Keratinocyte (primary cell): ENCODE data around the gene TRPT1. TPM values are rescaled to one million over a fixed set of nuclear protein-coding genes. Genes with fewer than 3 reads are reported as not detected.

Experiments used
- DNase-seq: peaks from one replicate; pipeline ENCODE4 v3.0.0-alpha.2; 2011; ENCODE audit warnings: low read depth, missing footprints, low spot score
- FAIRE-seq: peaks from 2 replicates; lab custom pipeline; 2011; peaks lifted over from hg19 to GRCh38; lab: Jason Lieb, UNC
- H2AFZ ChIP-seq: 2 replicates; pipeline ENCODE4 v1.6.0; 2012; ENCODE audit warnings: low read length, control low read depth, inconsistent platforms; ENCODE audit not compliant: control insufficient read depth
- H3K27ac ChIP-seq: 2 replicates; pipeline ENCODE4 v1.5.1; 2011; ENCODE audit warnings: low read length; ENCODE audit not compliant: control insufficient read depth, insufficient read depth
- H3K27me3 ChIP-seq: 3 replicates; pipeline ENCODE4 v1.6.0; 2011; ENCODE audit warnings: low read length; ENCODE audit not compliant: control insufficient read depth, insufficient read depth; ENCODE audit errors: extremely low read depth
- H3K36me3 ChIP-seq, 2 experiments: 2 replicates in 1 of 2; 3 replicates in 1 of 2; pipeline ENCODE4 v1.5.1; 2011; ENCODE audit warnings: low read length in 2 of 2, mild to moderate bottlenecking in 1 of 2; ENCODE audit not compliant: control insufficient read depth in 2 of 2, insufficient read depth in 2 of 2; ENCODE audit errors: extremely low read depth in 1 of 2
- H3K4me1 ChIP-seq: 3 replicates; pipeline ENCODE4 v1.5.1; 2011; ENCODE audit warnings: low read length; ENCODE audit not compliant: control insufficient read depth, insufficient read depth; ENCODE audit errors: extremely low read depth
- H3K4me2 ChIP-seq: 3 replicates; pipeline ENCODE4 v1.6.0; 2011; ENCODE audit warnings: low read depth, low read length; ENCODE audit not compliant: control insufficient read depth, insufficient read depth; ENCODE audit errors: extremely low read depth
- H3K4me3 ChIP-seq, 3 experiments: fragments of 200-600 bp in 1 of 3; sonication (generic) in 1 of 3; 2 replicates in 2 of 3; 3 replicates in 1 of 3; pipeline ENCODE4 v1.5.1; 2011 to 2016; ENCODE audit warnings: low read length in 3 of 3, mild to moderate bottlenecking in 3 of 3, control low read depth in 2 of 3, inconsistent platforms in 1 of 3, low read depth in 1 of 3, mixed read lengths in 1 of 3, mixed run types in 1 of 3, moderate library complexity in 1 of 3; ENCODE audit not compliant: control insufficient read depth in 2 of 3, insufficient read depth in 2 of 3; ENCODE audit errors: extremely low read depth in 1 of 3
- H3K79me2 ChIP-seq: 2 replicates; pipeline ENCODE4 v1.6.0; 2012; ENCODE audit warnings: low read length; ENCODE audit not compliant: control insufficient read depth, insufficient read depth
- H3K9ac ChIP-seq: 3 replicates; pipeline ENCODE4 v1.6.0; 2011; ENCODE audit warnings: low read length; ENCODE audit not compliant: control insufficient read depth, insufficient read depth; ENCODE audit errors: extremely low read depth
- H3K9me1 ChIP-seq: 3 replicates; pipeline ENCODE4 v1.6.0; 2011; ENCODE audit warnings: low read length; ENCODE audit not compliant: control insufficient read depth, insufficient read depth; ENCODE audit errors: extremely low read depth
- H3K9me3 ChIP-seq: 2 replicates; pipeline ENCODE4 v1.5.1; 2012; ENCODE audit warnings: low read depth, low read length; ENCODE audit not compliant: control insufficient read depth
- H4K20me1 ChIP-seq: 3 replicates; pipeline ENCODE4 v1.6.0; 2011; ENCODE audit warnings: low read length; ENCODE audit not compliant: control insufficient read depth, insufficient read depth; ENCODE audit errors: extremely low read depth
- CTCF ChIP-seq, 3 experiments: IDR thresholded peaks in 1 of 3; conservative IDR thresholded peaks in 1 of 3; optimal IDR thresholded peaks in 1 of 3; 2 replicates in 2 of 3; 3 replicates in 1 of 3; pipeline versions ENCODE3 to v1.5.1; 2011; ENCODE audit warnings: low read length in 3 of 3, mild to moderate bottlenecking in 3 of 3, moderate library complexity in 2 of 3, control low read depth in 1 of 3, inconsistent platforms in 1 of 3; ENCODE audit not compliant: insufficient read depth in 2 of 3; ENCODE audit errors: extremely low read depth in 1 of 3
- EZH2 ChIP-seq: IDR thresholded peaks from one replicate; pipeline ENCODE4 v1.6.1; 2012; ENCODE audit warnings: inconsistent platforms, mild to moderate bottlenecking, low read length, moderate library complexity
- dilution Hi-C: fragments of 300-500 bp; cut with MboI; formaldehyde crosslinking; loops from one replicate; pipeline ENCODE4 v1.7.0; 2020; ENCODE audit warnings: low sequenced_read_pairs; ENCODE audit not compliant: extremely low pct_ligation_motif_present
- polyA plus RNA-seq, 5 experiments: library from polyadenylated mRNA; depleted of rRNA in 3 of 5; stranded (reverse) in 3 of 5; stranded (forward) in 1 of 5; unstranded in 1 of 5; fragments of >200 nt; gene quantifications; 1 replicate in 1 of 5; 2 replicates in 3 of 5; 3 replicates in 1 of 5; pipeline versions ENCODE4 v1.2.1 to v1.2.3, GENCODE V29; 2011 to 2012; ENCODE audit warnings: missing spikeins in 2 of 5, low read depth in 1 of 5, low replicate concordance in 1 of 5

Gene TRPT1
- polyA plus RNA-seq, 1 donor (not counting 4 experiments of a cell fraction or from before 2014, with no cell fraction given), result 15.5 TPM

GRCh38 chr11:64240435-64241240, 14.7 kb upstream of the TRPT1 start, which contains the start of gene FKBP2:
FKBP2 (plus strand) TSS chr11:64241095; CDS start chr11:64242388, 1,293 bp downstream.
- Histone ChIP-seq H3K27me3 (no peaks in the 10 kb centered on the region), H3K27ac (peak within 1 kb of the TSS; percentile 98), H3K9me3 (no peaks in the 10 kb centered on the region), H2AFZ (peak within 1 kb of the TSS; percentile 65), H4K20me1 (no peaks in the 10 kb centered on the region), H3K79me2 (peaks cover 20% of the 10 kb centered on the region), H3K4me2 (peak within 1 kb of the TSS; percentile 76), H3K36me3 (peaks cover 14 to 32% of the 10 kb centered on the region in 2 experiments), H3K9me1 (no peaks in the 10 kb centered on the region), H3K9ac (peak within 1 kb of the TSS; percentile 89), H3K4me3 (peak within 1 kb of the TSS; percentile 74 to 87 (median 82)), H3K4me1 (peaks cover 49% of the 10 kb centered on the region)
- dilution Hi-C loops, result no loop called here
- no peak for TF ChIP-seq CTCF (optimal IDR thresholded peaks at IDR 0.05 in 1 of 3, IDR thresholded peaks at IDR 0.05 in 1 of 3, conservative IDR thresholded peaks at IDR 0.05 in 1 of 3; ENCODE audit: extremely low read depth in 1 of 3, insufficient read depth in 2 of 3, low read length in 3 of 3)
- no peak for TF ChIP-seq EZH2
- DNase-seq, result peak; percentile 99
- FAIRE-seq, result peak; percentile 86

GRCh38 chr11:64239662-64240434, 13.9 kb upstream of the TRPT1 start:
- TF ChIP-seq CTCF (optimal IDR thresholded peaks at IDR 0.05 in 1 of 3, IDR thresholded peaks at IDR 0.05 in 1 of 3, conservative IDR thresholded peaks at IDR 0.05 in 1 of 3; ENCODE audit: extremely low read depth in 1 of 3, insufficient read depth in 2 of 3, low read length in 3 of 3) (no peak), EZH2 (no peak)
- dilution Hi-C loops, result no loop called here
- H3K79me2 ChIP-seq, result peaks cover 12% of the 10 kb centered on the region
- H3K36me3 ChIP-seq, result peaks cover 14 to 34% of the 10 kb centered on the region in 2 experiments
- H4K20me1 ChIP-seq, result no peaks in the 10 kb centered on the region
- H3K9me1 ChIP-seq, result no peaks in the 10 kb centered on the region
- H3K4me1 ChIP-seq, result peaks cover 52% of the 10 kb centered on the region
- no peak for DNase-seq
- peak overlapping the region in 1 of 3 experiments; percentile 74 for H3K4me3 ChIP-seq
- H3K27ac ChIP-seq, result peak overlapping the region; percentile 98
- H3K9ac ChIP-seq, result peak overlapping the region; percentile 89
- H2AFZ ChIP-seq, result no peak overlapping the region
- H3K4me2 ChIP-seq, result peak overlapping the region; percentile 76
- FAIRE-seq, result no peak
- no peaks in the 10 kb centered on the region for H3K9me3 ChIP-seq
- no peaks in the 10 kb centered on the region for H3K27me3 ChIP-seq
